HG03039 (cell line): ENCODE measurements around the gene RDH14.

Experiments used
- ATAC-seq: cut with Tn5 transposase; IDR thresholded peaks from one replicate; pipeline ENCODE4 v1.9.1; 2021; ENCODE audit warnings: mild to moderate bottlenecking, moderate library complexity; ENCODE audit not compliant: unreplicated experiment

Gene RDH14

DNA sequence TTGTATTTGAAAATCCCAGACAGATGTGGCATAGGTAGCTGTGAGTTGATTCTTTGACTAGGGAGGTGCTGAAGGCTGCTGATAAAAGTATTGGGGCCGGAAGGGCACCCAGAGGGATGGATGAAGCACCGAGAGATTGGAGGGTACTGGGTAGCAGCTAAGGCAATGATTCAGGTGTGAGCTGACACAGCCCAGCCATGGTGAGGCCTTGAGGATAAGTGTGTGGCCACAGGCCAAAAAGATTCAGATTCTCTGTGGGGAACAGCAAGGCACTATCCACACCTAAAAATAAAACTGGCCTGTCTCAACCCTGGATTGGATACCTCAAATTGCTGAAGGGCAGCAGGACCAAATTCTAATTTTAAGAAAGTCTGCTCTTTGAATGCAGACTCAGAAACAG lies 35.2 kb downstream of the RDH14 start:
- ATAC-seq: no peak

DNA sequence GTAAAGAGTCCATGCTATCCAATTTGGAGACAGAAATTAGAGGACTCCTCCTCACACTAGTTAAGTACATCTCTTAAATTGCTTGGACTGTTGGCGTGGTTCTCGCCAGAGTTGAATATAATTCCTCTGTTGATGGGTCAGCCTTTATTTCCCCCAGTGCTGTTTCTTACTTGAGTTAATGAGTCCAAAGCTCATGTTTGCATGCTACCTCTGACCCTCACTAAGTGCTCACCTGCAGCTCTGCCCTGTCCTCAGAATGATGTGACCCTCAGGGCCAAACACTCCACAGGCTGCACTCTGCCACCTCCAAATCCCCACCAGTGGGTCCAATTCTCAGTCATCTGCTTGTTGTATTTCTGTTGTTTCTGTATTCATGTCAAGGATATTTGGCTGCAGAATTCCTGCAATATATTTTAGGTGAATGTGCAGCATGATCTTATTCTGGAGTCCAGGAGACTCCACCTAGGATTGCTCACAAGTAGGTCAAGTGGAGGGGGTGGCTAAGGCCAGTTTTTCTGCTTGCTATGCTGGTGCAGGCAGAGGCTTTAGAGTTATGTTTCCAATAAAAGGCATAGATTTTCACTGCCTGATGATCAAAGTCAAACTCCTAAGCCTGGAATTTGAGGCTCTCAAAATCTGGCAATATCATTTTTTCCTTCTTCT lies 37.8 kb downstream of the RDH14 start:
- ATAC-seq: no peak

DNA sequence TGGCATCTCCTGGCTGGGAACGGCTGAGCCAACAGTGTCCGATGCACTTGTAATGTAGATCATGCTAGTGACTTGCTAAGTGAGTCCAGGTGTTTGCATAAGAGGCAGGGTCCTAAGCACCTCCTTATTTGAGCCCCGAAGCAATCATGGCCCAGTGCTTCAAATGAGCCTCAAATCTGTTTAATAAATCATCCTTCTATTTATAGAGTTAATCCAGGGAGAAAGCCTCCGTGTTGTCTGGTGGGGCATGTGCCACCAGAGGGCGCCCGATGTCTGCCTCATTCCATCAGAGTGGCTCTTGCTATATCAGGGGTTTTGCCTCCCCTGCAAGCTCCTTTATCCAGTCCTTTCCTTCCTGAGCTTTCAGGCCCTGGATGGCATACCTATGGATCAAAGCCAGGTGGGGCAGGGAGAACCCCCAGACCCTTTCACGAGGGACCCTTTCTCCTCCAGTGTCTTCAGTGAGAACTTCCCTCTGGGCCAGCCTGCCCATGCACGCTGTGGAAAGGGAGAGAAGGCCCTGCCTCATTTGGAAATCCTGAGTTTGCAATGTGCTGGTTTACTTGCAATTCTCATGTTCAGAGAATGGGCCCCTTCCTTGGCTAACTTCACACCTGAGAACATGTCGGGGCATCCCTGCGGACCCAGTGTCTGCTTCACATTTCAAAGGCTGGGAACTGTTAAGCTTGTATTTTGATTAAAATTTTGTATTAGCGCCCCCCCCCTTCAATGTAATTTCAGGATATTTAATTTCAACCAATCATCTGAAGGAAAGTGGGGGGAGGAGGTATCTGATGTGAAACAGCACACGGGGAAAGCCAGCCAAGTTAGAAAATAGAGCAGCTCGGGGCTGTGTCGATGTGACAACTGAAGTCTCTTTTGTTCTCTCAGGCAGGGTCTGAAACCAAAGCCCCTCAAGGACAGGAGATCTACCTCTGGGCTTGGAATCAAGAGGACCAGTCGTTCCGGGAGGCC lies 39.7 kb downstream of the RDH14 start:
- ATAC-seq: no peak

DNA sequence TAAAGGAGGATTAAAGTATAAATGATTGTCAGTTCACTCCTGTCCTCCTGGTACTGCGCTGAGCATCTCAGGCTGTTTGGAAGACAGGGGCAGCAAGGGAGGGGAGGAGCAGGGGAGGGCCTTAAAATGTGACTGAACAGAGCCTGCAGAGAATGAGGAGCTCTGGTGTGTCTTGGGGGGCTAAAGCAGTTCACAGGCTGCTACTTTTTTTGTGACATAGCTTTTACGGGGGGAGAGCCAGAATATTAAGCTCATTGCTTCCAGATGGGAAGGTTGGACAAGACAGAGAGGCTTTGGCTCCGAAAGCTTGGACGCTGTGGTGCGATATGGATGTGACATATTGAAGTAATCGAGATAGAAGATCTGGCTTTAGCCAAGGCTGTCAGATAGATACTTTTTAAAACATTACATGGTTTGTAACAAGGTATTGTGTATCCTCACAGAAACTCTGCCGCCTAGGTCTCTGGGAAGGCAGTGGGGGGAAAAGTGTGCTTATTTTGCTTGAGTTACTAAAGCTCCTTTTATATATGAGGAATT lies 40.5 kb downstream of the RDH14 start:
- no peak for ATAC-seq

DNA sequence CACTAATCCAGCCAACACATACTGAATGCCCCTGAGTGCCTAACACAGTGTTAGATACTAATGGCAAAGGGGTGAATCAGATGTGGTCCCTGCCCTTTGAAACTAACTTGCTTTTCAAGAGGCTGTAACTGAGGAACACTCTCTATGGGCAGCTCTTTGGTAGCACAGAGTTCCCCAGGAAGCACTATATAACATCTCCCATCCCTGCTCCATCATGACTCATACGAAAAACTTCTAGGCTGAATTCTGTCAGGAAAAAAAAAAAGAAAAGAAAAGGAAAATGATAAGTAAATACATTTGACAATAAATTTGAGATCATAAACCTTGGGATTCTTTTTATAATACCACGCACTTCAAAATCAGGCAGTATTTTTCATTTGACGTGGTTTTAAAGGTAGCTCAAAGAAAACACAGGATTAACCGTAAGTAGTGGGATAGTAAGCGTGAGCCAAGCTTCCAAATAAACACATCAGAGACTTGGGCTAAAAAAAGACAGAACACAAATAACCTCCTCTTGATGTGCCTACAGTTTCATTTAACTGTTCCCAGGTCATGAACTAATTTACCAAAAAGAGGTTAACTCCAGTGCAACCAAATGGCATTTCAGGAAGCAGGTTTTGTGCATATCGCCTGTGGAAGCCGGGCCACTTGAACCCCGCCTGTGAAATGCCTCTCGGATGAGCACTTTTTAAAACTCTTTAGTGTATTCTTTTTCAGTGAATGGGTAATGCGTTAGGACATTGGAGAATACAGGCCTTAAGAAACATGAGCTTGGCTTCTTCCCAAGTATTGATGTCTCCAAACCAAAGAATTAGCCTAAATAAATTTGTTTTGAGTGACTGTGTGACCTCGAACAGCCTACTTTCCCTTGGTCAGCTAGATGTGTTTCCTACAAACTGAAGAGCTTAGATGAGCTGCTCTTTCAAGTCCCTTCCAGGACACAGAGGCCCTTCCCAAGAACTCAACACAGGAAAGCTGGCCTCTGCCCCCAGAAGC lies 42.0 kb downstream of the RDH14 start:
- no peak for ATAC-seq

DNA sequence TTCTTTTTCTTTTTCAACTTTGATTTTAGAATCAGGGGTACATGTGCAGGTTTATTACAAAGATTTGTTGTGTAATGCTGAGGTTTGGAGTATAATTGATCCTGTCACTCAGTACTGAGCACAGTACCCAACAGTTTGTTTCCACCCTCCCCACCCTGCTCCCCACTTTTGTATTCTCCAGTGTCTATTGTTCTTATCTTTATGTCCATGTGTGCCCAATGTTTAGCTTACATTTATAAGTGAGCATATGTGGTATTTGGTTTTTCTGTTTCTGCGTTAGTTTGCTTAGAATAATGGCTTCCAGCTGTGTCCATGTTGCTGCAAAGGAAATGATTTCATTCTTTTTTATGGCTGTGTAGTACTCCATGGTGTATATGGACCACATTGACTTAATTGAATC lies 43.1 kb downstream of the RDH14 start:
- no peak for ATAC-seq

DNA sequence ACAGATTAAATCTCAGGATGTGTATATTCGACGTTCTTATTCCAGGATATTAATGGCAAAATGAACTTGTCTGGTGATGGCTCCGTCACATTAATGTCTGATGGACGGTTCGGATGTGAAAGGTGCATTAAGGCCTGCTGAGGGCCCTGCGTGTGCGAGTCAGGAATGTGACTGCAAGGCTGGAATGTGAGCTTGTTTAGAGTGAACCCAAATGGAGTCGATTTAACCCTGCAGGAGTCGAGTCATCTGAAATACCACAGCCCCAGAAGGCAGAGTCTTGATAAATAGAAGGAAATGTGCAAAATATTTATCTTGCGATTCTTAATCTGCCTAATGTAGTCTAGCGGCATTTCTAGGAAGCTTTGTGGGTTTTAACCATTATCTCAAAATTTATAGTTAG lies 44.3 kb downstream of the RDH14 start:
- ATAC-seq: no peak

DNA sequence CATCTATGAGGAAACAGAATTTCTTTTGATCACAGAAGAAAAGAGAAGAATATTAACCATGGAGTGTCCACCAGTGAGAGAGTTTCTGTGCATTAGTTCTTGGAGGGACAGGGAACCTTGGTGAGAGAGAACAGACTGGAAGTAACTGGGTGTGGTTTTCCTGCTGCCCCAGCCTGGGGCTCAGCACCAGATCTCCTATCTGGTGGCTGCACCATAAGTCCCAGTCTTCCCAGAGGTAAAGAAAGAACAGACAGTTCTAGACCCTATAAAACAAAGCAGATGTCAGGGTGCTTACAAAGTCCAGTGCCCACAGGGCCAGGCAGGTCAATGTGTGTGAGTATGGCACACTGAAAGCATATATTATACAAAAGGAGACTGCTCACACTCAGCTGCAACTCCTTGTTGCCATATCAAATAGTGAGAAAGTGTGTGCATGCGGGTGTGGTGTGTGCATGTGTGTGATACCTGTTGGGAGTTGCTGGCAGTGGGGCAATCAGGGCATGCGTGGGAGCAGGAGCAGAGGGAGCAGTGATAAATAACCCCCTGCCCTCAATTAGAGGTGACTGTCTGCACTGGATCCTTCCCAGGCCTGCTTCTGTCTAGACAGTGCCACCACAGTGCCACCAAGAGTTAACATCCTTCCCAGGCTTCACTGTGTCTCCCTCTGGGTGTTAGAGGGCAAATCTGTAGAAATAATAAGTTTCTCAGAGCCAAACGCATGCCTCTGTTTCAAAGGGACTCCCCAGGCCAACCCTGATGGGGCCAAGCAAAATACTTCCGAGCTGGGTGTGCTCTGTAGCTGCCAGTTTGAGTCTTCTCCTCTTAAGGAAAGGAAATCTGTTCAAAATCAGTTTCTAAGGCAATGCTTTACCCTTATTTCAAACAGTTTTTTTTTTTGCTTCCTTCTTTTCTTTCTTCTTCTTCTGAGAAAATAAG lies 45.7 kb downstream of the RDH14 start:
- no peak for ATAC-seq

DNA sequence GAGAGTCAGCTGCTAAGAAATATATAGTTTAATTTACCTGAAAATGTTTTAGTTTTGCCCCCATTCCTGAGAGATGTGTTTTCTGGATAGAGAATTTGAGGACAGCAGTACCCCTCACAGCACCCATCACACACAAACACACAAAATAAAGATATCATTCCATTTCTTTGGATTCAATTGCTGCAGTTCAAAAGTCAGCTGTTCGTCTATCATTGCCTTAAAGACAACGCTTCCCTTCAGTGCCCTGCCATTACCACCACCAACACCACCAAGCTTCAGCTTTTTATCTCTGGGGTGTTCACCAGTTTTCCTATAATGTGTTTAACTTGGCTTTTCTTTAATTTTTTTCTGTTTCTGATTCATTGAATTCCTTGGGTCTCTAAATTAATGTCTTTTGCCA lies 49.7 kb downstream of the RDH14 start:
- no peak for ATAC-seq

DNA sequence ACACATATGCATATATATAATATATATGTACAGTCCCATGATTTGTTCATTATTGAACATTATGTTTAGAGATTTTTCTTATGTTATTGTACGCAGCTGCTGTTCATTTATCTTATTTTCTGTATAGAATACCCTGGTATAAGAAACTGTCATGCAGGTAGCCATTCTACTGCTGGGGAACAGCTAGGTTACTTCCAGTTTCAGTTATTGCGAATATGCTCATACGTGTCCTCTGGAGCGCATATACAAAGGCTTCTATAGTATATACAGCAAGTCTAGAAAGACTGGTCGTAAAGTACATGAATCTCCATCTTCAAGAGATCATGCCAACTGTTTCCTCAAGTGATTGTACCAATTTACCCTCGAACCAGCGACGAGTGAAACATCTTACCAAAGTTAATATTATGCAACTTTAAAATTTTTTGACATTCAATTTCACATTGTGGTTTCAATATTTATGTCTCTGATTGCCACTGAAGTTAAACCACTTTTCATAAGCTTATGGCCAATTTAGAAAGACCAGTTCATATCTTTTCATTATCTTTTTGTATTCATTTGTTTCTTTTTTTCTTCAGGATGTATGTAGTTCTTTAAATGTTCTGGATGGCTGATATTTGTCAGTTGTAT lies 53.5 kb downstream of the RDH14 start:
- ATAC-seq: no peak

DNA sequence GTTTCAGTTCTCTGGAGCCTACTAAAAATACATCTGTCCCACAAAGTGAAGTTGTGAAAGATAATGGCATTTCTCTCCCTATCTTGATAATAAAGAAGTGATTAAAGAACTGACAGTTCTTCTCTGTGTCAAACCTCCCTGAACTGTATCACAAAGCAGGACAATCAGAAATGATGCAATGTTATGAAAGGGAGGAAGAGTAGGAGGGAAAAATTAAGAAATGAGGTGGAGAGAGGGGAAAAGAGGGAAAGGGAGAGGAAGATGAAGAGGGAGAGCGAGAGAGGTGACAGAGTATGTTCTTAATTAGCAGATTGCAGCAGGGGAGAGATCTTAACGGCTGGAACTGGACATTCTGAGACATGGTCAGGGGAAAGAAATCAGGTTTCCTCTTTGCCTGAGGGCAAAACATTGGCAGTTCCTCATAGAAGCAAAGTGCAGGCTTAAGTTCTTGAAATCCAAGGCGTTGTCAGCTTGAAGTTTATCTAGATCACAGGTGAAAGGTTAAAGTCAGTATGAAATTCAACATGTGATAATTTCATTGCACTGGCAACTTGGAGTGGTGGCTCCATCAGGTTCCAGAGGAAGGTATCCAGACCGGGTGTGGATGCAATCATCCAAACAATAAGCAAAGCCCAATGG lies 54.6 kb downstream of the RDH14 start:
- no peak for ATAC-seq
